Uterus (tissue), 2 donors: ENCODE data around the gene DEDD2.

ENCODE experiments used
- CTCF ChIP-seq, 4 experiments: fragments of 200-600 bp in 2 of 4; fragments of 450-650 bp in 2 of 4; sonication (generic) in 2 of 4; IDR thresholded peaks; one replicate each; pipeline ENCODE4 v1.5.1; 2016 to 2019; ENCODE audit warnings: antibody characterized with exemption in 4 of 4, mild to moderate bottlenecking in 2 of 4, moderate library complexity in 1 of 4
- POLR2A ChIP-seq, 2 donors: fragments of 450-650 bp; IDR thresholded peaks; one replicate each; pipeline ENCODE4 v1.6.1; 2016; ENCODE audit warnings: antibody characterized with exemption in 2 of 2, mild to moderate bottlenecking in 1 of 2, moderate library complexity in 1 of 2

- peak; percentile 62 to 78 (median 74) for TF ChIP-seq CTCF (IDR thresholded peaks at IDR 0.05)
- TF ChIP-seq POLR2A (IDR thresholded peaks at IDR 0.05), result no peak
Measured at GRCh38 chr19:42184401-42184861, 33.0 kb downstream of the DEDD2 start.
